Measurements from ENCODE around the gene SCN2B.

SCN2B gene

DNA sequence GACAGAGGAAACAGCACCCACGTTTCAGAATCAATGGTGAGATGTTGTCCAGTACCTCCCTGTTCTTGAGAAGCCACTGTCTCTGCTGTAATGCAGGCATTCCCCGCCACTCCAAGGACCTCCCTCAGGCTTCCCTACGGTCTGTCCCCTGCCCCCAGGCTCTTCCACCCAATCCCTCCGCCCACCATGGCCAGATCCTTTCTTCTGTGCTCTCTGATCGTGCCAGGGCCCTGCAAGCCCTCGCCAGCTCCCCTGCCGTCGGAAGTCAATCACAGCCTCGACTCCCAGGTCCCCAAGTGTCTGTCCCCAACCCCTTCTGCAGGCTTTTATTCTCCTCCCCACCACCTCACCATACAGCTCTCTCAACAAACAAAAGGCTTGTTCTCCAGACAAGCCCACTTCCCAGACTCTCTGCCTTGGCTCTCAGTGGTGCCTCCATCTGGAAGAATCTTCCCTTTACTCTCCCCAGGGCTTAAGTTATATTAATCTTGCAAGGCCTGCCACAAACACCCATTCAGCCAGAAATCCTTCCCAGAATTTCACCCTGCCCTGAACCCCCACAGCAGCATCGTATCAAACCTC lies 37.5 kb downstream of the SCN2B start:
- no peak for FAIRE-seq
- TF ChIP-seq PAX5 (IDR thresholded peaks at IDR 0.05; ENCODE audit: insufficient read depth, low read length, severe bottlenecking) = no peak
- TF ChIP-seq POU2F2 (IDR thresholded peaks at IDR 0.05; ENCODE audit: low read depth, low read length) = no peak
- TF ChIP-seq POLR2AphosphoS5 (IDR thresholded peaks at IDR 0.05; ENCODE audit: low read depth, low read length) = no peak
- TF ChIP-seq POLR2A (IDR thresholded peaks at IDR 0.05; ENCODE audit: low read depth, low read length) = no peak
- no peak for TF ChIP-seq SPI1 (IDR thresholded peaks at IDR 0.05; ENCODE audit: low read depth, low read length)
- TF ChIP-seq TAF1 (IDR thresholded peaks at IDR 0.05; ENCODE audit: low read depth, low read length) = no peak
- no peak for DNase-seq (ENCODE audit: insufficient read length, low spot score)

DNA sequence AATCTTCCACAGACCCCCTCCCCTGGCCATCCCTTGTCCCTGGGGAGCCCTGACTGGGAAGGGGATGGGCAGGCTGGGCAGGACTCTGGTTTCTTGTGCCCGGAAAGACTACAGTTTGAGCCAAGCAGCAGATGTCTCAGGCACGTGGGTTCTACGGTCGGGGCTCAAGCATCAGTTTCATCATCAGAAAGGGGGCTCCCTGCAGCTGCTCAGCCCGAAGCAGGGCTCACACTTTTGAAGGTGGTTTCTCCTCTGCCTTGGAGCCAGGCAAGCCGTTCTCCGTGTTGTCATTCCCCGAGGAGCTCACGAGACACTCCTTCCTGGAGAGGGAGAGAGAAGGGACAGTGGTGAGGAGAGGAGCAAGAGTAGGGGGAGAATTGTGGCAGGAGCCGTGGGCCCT lies 39.6 kb downstream of the SCN2B start:
- FAIRE-seq (no peak), DNase-seq (ENCODE audit: insufficient read length, low spot score) (no peak)
- TF ChIP-seq POLR2A (IDR thresholded peaks at IDR 0.05; ENCODE audit: low read depth, low read length) = no peak

DNA sequence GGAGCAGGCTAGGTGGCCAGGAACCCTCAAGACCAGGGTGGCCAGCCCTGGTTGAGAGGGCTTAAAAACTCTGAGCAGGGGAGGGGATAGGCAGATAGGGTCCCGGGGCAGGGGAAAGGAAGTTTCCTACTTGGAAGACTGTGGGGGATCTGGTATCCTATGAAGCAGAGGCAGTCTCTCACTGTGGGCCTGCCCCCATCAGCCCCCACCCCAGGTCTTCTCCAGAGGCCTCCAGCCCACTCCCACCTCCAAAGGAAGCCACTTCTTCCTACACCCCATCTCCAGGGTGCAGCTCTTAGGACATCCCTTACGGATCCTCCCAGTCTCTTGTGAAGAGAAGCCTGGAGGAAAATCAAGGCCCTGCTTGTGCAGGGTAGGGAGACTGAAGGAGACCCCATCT lies 40.1 kb downstream of the SCN2B start:
- FAIRE-seq = no peak
- DNase-seq (ENCODE audit: insufficient read length, low spot score) = no peak
- TF ChIP-seq POLR2A (IDR thresholded peaks at IDR 0.05; ENCODE audit: low read depth, low read length) (no peak), TAF1 (IDR thresholded peaks at IDR 0.05; ENCODE audit: low read depth, low read length) (no peak)

DNA sequence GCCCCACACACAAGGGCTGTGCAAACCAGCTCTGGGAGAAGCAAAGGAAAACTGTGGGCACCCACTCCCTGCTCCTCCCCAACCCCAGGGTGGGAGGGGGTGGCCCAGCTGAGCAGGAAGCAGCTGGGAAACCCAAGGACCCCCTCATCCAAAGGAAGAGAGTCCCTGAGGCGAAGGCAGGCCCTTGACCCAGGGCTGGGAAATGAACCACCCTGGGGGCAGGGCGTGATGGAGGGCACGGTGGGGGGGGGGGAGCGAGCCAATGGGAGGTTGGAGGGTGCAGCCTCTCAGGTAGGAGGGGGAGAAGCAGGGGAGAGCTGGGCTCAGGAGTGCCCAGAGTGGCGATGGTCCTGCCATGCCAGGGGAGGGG lies 40.7 kb downstream of the SCN2B start:
- FAIRE-seq (no peak), DNase-seq (ENCODE audit: insufficient read length, low spot score) (no peak)
- TF ChIP-seq POLR2AphosphoS5 (IDR thresholded peaks at IDR 0.05; ENCODE audit: low read depth, low read length) (no peak), POU2F2 (IDR thresholded peaks at IDR 0.05; ENCODE audit: low read depth, low read length) (no peak), SPI1 (IDR thresholded peaks at IDR 0.05; ENCODE audit: low read depth, low read length) (no peak), POLR2A (IDR thresholded peaks at IDR 0.05; ENCODE audit: low read depth, low read length) (no peak), TAF1 (IDR thresholded peaks at IDR 0.05; ENCODE audit: low read depth, low read length) (no peak), PAX5 (IDR thresholded peaks at IDR 0.05; ENCODE audit: insufficient read depth, low read length, severe bottlenecking) (no peak)

DNA sequence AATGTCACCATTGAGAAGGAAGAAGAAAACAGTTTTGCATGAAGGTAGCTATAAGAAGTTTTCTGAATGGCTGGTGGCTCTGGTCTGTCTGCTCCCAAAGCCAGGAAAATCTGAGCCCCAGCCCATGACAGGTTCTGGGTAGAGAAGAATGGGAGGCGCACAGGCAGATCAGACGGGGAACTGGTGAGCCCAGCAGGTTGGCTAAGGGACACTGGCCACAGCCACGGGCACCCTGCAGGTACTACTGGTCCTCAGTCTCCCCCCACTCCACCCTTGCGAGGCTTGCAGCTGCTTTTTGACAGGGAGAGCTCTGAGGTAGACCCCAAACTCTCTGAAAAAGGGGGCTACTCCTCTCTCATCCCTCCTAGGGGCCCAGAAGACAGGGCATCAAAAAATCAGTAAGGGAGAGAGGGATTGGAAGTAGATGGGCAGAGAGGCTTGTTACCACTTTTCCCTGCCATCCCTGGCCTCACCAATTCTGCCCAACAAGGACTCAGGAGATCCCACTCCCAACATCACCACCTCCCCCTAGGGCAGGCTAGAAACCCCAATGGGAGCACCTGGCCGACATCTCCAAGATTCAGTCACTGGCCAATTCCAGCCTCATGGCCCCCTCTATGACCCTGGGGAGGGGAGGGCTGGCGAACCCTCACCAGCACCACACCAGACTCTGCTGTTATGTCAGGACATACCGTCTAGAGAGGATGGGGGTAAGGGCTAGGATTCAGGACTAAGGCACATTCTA lies 41.2 kb downstream of the SCN2B start:
- DNase-seq (ENCODE audit: insufficient read length, low spot score) (no peak), FAIRE-seq (no peak)
- no peak for TF ChIP-seq POLR2A (IDR thresholded peaks at IDR 0.05; ENCODE audit: low read depth, low read length)
- no peak for TF ChIP-seq PAX5 (IDR thresholded peaks at IDR 0.05; ENCODE audit: insufficient read depth, low read length, severe bottlenecking)
- TF ChIP-seq SPI1 (IDR thresholded peaks at IDR 0.05; ENCODE audit: low read depth, low read length) = no peak
- no peak for TF ChIP-seq TAF1 (IDR thresholded peaks at IDR 0.05; ENCODE audit: low read depth, low read length)
- TF ChIP-seq POLR2AphosphoS5 (IDR thresholded peaks at IDR 0.05; ENCODE audit: low read depth, low read length) = no peak
- no peak for TF ChIP-seq POU2F2 (IDR thresholded peaks at IDR 0.05; ENCODE audit: low read depth, low read length)

- TF ChIP-seq TAF1 (IDR thresholded peaks at IDR 0.05; ENCODE audit: low read depth, low read length) (no peak), POU2F2 (IDR thresholded peaks at IDR 0.05; ENCODE audit: low read depth, low read length) (no peak), POLR2AphosphoS5 (IDR thresholded peaks at IDR 0.05; ENCODE audit: low read depth, low read length) (no peak), PAX5 (IDR thresholded peaks at IDR 0.05; ENCODE audit: insufficient read depth, low read length, severe bottlenecking) (no peak), SPI1 (IDR thresholded peaks at IDR 0.05; ENCODE audit: low read depth, low read length) (no peak), POLR2A (IDR thresholded peaks at IDR 0.05; ENCODE audit: low read depth, low read length) (no peak)
- FAIRE-seq (no peak), DNase-seq (ENCODE audit: insufficient read length, low spot score) (no peak)
Observed at GRCh38 chr11:118133816-118134215, 42.6 kb downstream of the SCN2B start.

DNA sequence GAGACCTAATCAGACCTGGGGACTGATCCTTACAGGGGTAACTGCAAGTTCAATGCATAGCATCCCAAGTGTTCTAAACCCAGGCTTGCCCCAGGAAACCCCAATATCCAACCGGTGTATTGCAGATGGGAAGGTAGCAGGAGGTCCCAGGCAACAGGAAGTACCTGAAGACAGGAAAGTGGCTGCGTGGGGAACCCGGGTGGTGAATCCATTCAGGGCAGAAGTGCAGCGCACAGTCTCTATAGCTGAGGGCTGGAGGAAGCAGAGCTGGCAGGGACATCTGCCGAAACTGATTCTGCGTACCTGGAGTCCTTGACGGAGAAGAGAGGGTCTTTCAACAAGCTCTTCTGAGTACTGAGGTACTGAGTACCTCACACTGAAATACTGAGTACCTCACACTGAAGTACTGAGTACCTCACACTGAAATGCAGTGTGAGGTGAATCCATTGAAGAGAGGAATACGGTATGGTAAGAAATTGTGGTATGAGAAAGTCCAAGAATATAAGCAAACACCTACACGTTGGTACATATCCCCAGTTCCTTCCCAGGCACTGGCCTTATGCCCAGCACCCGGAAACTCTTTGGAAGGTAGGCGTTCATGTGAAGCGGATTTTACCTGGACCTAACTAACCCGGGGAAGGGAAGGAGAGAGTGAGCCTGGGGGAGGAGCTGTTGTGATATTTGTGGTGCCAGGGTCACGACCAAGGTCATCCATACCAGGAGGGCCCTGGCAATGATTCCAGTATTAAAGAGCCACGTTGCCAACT lies 43.9 kb downstream of the SCN2B start:
- no peak for TF ChIP-seq TAF1 (IDR thresholded peaks at IDR 0.05; ENCODE audit: low read depth, low read length)
- TF ChIP-seq PAX5 (IDR thresholded peaks at IDR 0.05; ENCODE audit: insufficient read depth, low read length, severe bottlenecking) = no peak
- TF ChIP-seq SPI1 (IDR thresholded peaks at IDR 0.05; ENCODE audit: low read depth, low read length) = no peak
- TF ChIP-seq POLR2AphosphoS5 (IDR thresholded peaks at IDR 0.05; ENCODE audit: low read depth, low read length) = no peak
- TF ChIP-seq POLR2A (IDR thresholded peaks at IDR 0.05; ENCODE audit: low read depth, low read length) = no peak
- TF ChIP-seq POU2F2 (IDR thresholded peaks at IDR 0.05; ENCODE audit: low read depth, low read length) = no peak
- FAIRE-seq (no peak), DNase-seq (ENCODE audit: insufficient read length, low spot score) (no peak)

DNA sequence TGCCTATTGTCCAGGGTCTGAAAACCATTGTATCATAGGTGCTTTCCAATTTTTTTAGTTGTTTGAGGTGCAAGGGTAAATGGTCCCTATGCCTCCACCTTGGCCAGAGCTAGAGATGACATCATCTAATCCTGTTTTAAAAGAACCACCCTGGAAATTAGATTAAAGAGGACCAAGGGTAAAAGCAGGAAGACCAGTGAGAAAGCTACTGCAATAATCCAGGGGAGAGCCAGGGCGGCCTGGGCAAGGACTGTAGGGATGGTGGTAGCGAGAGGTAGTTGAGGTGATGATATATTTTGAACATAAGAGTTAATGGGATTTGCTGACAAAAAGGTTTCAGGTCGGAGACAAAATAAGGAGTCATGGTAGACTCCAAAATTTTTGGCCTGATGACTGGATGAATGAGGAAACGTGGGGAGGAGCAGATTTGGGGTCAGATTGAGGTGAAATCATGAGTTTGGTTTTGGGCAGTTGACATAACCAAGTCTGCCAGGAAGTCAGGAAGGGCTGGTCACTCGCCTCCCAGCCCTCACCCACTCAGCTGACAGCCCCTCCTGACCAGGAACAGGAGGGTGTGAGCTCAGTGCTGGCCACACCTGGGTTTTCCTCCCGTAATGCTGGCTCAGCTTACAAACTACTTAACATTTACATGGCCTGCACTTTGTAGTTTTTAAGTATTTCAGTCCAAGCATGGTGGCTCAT lies 46.8 kb downstream of the SCN2B start:
- FAIRE-seq (no peak), DNase-seq (ENCODE audit: insufficient read length, low spot score) (no peak)
- no peak for TF ChIP-seq POU2F2 (IDR thresholded peaks at IDR 0.05; ENCODE audit: low read depth, low read length)
- TF ChIP-seq POLR2AphosphoS5 (IDR thresholded peaks at IDR 0.05; ENCODE audit: low read depth, low read length) = no peak
- no peak for TF ChIP-seq SPI1 (IDR thresholded peaks at IDR 0.05; ENCODE audit: low read depth, low read length)
- TF ChIP-seq POLR2A (IDR thresholded peaks at IDR 0.05; ENCODE audit: low read depth, low read length) = no peak
- no peak for TF ChIP-seq TAF1 (IDR thresholded peaks at IDR 0.05; ENCODE audit: low read depth, low read length)
- no peak for TF ChIP-seq PAX5 (IDR thresholded peaks at IDR 0.05; ENCODE audit: insufficient read depth, low read length, severe bottlenecking)

- no peak for FAIRE-seq
- TF ChIP-seq SPI1 (IDR thresholded peaks at IDR 0.05; ENCODE audit: low read depth, low read length) (no peak), TAF1 (IDR thresholded peaks at IDR 0.05; ENCODE audit: low read depth, low read length) (no peak)
- DNase-seq (ENCODE audit: insufficient read length, low spot score) = no peak
Observed at GRCh38 chr11:118128721-118129470, 47.5 kb downstream of the SCN2B start.
